ENCODE results near the gene CFAP141.

DNA sequence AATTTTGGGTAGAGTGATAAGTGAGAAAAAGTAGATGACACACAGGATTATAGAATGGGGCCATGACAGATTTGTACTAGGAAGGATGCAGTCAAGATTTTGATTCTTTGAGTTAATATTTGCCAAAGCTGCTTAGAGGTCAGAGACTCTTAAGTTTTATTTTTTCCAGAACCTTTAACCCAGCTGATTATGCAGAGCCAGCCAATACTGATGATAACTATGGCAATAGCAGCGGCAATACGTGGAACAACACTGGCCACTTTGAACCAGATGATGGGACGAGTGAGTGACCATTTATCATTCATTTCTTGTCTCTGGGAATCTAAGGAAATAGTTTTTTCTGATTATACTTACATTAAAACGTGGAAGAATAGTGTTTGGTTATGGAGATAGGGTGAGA is 30.7 kb upstream of the CFAP141 start:
- TF ChIP-seq, protein P1, sequence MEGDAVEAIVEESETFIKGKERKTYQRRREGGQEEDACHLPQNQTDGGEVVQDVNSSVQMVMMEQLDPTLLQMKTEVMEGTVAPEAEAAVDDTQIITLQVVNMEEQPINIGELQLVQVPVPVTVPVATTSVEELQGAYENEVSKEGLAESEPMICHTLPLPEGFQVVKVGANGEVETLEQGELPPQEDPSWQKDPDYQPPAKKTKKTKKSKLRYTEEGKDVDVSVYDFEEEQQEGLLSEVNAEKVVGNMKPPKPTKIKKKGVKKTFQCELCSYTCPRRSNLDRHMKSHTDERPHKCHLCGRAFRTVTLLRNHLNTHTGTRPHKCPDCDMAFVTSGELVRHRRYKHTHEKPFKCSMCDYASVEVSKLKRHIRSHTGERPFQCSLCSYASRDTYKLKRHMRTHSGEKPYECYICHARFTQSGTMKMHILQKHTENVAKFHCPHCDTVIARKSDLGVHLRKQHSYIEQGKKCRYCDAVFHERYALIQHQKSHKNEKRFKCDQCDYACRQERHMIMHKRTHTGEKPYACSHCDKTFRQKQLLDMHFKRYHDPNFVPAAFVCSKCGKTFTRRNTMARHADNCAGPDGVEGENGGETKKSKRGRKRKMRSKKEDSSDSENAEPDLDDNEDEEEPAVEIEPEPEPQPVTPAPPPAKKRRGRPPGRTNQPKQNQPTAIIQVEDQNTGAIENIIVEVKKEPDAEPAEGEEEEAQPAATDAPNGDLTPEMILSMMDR (IDR thresholded peaks at IDR 0.05; ENCODE audit: low read depth, low read length, poor library complexity, severe bottlenecking) = no peak
- TF ChIP-seq EZH2phosphoT487 (IDR thresholded peaks at IDR 0.05; ENCODE audit: borderline replicate concordance, low read length) = no peak
